CD14-positive monocyte (primary cell): ENCODE results near the gene SEPHS2. TPM values are rescaled to one million over a fixed set of nuclear protein-coding genes. Genes with fewer than 3 reads are reported as not detected.

Source experiments
- DNase-seq, 3 donors: peaks; one replicate each; pipeline ENCODE4 v3.0.0-alpha.2; 2011 to 2022
- H2AFZ ChIP-seq: 2 replicates; pipeline ENCODE4 v1.6.0; 2012; ENCODE audit warnings: mild to moderate bottlenecking, low read depth, low read length, inconsistent platforms; ENCODE audit not compliant: insufficient read depth, poor library complexity, severe bottlenecking
- H3K27ac ChIP-seq, 2 donors: 1 replicate in 1 of 2; 2 replicates in 1 of 2; pipeline ENCODE4 v1.5.1; 2012 to 2013; ENCODE audit warnings: low read length in 2 of 2, control low read depth in 1 of 2, inconsistent platforms in 1 of 2, low read depth in 1 of 2, mild to moderate bottlenecking in 1 of 2
- H3K27me3 ChIP-seq, 2 donors: one replicate each; pipeline versions ENCODE4 v1.6.0 to v1.6.1; 2011 to 2013; ENCODE audit warnings: low read length in 2 of 2; ENCODE audit not compliant: control insufficient read depth in 2 of 2, insufficient read depth in 2 of 2
- H3K36me3 ChIP-seq, 2 donors: replicated peaks in 1 of 2; 1 replicate in 1 of 2; 2 replicates in 1 of 2; pipeline versions ENCODE4 v1.5.1 to v1.6.1; 2012 to 2013; ENCODE audit warnings: low read length in 2 of 2, control low read depth in 1 of 2, inconsistent platforms in 1 of 2, mild to moderate bottlenecking in 1 of 2; ENCODE audit not compliant: insufficient read depth in 2 of 2, control insufficient read depth in 1 of 2
- H3K4me1 ChIP-seq, 2 donors: 1 replicate in 1 of 2; 2 replicates in 1 of 2; pipeline versions ENCODE4 v1.5.1 to v1.6.1; 2012 to 2013; ENCODE audit warnings: low read length in 2 of 2, control low read depth in 1 of 2, inconsistent platforms in 1 of 2, mild to moderate bottlenecking in 1 of 2, moderate library complexity in 1 of 2; ENCODE audit not compliant: insufficient read depth in 2 of 2, control insufficient read depth in 1 of 2
- H3K4me2 ChIP-seq: replicated peaks from 2 replicates; pipeline ENCODE3; 2012; ENCODE audit warnings: low read length, moderate library complexity, mild to moderate bottlenecking; ENCODE audit not compliant: poor library complexity, severe bottlenecking; ENCODE audit errors: extremely low read depth
- H3K4me3 ChIP-seq, 3 experiments: fragments of 200-600 bp in 1 of 3; sonication (generic) in 1 of 3; replicated peaks in 1 of 3; 1 replicate in 2 of 3; 2 replicates in 1 of 3; pipeline ENCODE4 v1.5.1; 2011 to 2013; ENCODE audit warnings: low read length in 3 of 3, mild to moderate bottlenecking in 3 of 3, control low read depth in 2 of 3, low read depth in 2 of 3, inconsistent platforms in 1 of 3, moderate library complexity in 1 of 3
- H3K79me2 ChIP-seq: 2 replicates; pipeline ENCODE4 v1.6.0; 2012; ENCODE audit warnings: mild to moderate bottlenecking, control low read depth, inconsistent platforms, low read length, moderate library complexity; ENCODE audit not compliant: insufficient read depth
- H3K9ac ChIP-seq: 2 replicates; pipeline ENCODE4 v1.6.0; 2017; ENCODE audit warnings: low read length, mild to moderate bottlenecking; ENCODE audit not compliant: insufficient read depth, poor library complexity, severe bottlenecking
- H3K9me3 ChIP-seq, 2 donors: replicated peaks in 1 of 2; 1 replicate in 1 of 2; 2 replicates in 1 of 2; pipeline versions ENCODE4 v1.5.1 to v1.6.1; 2012 to 2013; ENCODE audit warnings: low read length in 2 of 2, control low read depth in 1 of 2; ENCODE audit not compliant: control insufficient read depth in 1 of 2, insufficient read depth in 1 of 2
- H4K20me1 ChIP-seq: 2 replicates; pipeline ENCODE4 v1.6.0; 2012; ENCODE audit warnings: mild to moderate bottlenecking, low read length, control low read depth, moderate library complexity; ENCODE audit not compliant: insufficient read depth
- H3K27ac Mint-ChIP-seq, 7 donors: one replicate each; pipeline ENCODE4 v1.8.0; 2020; ENCODE audit warnings: mild to moderate bottlenecking in 7 of 7, mixed read lengths in 7 of 7, moderate library complexity in 6 of 7, inconsistent platforms in 2 of 7
- H3K27me3 Mint-ChIP-seq, 3 donors: one replicate each; pipeline ENCODE4 v1.8.0; 2021 to 2022; ENCODE audit warnings: low read depth in 3 of 3, mild to moderate bottlenecking in 3 of 3, mixed read lengths in 3 of 3, moderate library complexity in 3 of 3, inconsistent platforms in 1 of 3
- H3K36me3 Mint-ChIP-seq, 2 donors: one replicate each; pipeline ENCODE4 v1.8.0; 2020; ENCODE audit warnings: mixed read lengths in 2 of 2, inconsistent platforms in 1 of 2, mild to moderate bottlenecking in 1 of 2
- H3K4me1 Mint-ChIP-seq: one replicate; pipeline ENCODE4 v1.8.0; 2020; ENCODE audit warnings: mild to moderate bottlenecking, mixed read lengths
- H3K4me3 Mint-ChIP-seq, 2 donors: one replicate each; pipeline ENCODE4 v1.8.0; 2020; ENCODE audit warnings: mild to moderate bottlenecking in 2 of 2, mixed read lengths in 2 of 2, moderate library complexity in 1 of 2
- H3K9me3 Mint-ChIP-seq, 7 donors: one replicate each; pipeline ENCODE4 v1.8.0; 2020 to 2022; ENCODE audit warnings: mixed read lengths in 7 of 7, mild to moderate bottlenecking in 6 of 7, moderate library complexity in 6 of 7, inconsistent platforms in 2 of 7
- WGBS: methylation state at CpG from one replicate; pipeline ENCODE4 v1.1.5; 2013; ENCODE audit warnings: missing lambda C conversion rate; ENCODE audit not compliant: insufficient coverage; 5-methylcytosine and 5-hydroxymethylcytosine counted together
- intact Hi-C, 2 donors: fragments of 100-400 bp; cut with micrococcal nuclease; formaldehyde crosslinking; loops; one replicate each; pipeline versions ENCODE4 v1.15.0 to v1.15.1; 2023
- polyA plus RNA-seq, 3 donors: library from polyadenylated mRNA; depleted of rRNA in 1 of 3; unstranded in 2 of 3; stranded (reverse) in 1 of 3; fragments of 300-500 nt in 2 of 3; fragments of >200 nt in 1 of 3; fragmentation: Illumina TruSeq in 2 of 3; gene quantifications; 1 replicate in 2 of 3; 2 replicates in 1 of 3; pipeline ENCODE4 v1.2.3, GENCODE V29; 2012 to 2021
- TF ChIP-seq, protein P1 (sequence below): fragments of 200-600 bp; IDR thresholded peaks from one replicate; pipeline ENCODE4 v1.8.0; 2022; ENCODE audit warnings: antibody characterized with exemption, mild to moderate bottlenecking

Gene SEPHS2
- polyA plus RNA-seq, 3 donors, result 12.8 to 56.4 (median 54.2) TPM

DNA sequence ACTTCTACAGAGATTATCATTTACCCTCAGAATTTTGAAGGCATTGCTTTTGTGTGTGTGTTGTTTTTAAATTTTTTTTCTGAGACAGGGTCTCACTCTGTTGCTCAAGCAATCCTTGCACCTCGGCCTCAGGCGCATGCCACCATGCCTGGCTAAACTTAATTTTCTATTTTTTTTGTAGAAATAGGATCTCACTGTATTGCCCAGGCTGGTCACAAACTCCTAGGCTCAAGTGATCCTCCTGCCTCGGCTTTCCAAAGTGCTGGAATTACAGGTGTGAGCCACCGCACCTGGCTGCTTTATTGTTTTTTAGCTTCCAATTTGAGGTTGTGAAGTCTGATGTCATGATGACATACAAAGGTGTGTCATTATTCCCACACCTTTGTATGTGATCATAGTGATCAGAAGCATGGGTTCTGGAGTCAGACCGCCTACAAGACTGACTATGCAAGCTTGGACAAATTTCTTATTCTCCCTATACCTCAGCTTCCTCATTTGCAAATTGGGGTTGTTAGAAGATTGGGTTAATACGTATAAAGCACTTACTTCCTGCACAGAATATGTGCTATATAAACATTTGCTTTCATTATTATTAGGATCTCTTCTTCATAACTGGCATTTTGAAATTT is 5.8 kb downstream of the SEPHS2 start:
- Histone ChIP-seq H3K27ac (no peak overlapping the region), H3K4me3 (peak overlapping the region in 1 of 3 experiments; percentile 23), H2AFZ (no peak overlapping the region), H3K79me2 (peaks cover 18% of the 10 kb centered on the region), H3K27me3 (no peaks in the 10 kb centered on the region), H3K9ac (no peak overlapping the region), H3K4me1 (peaks cover 24 to 25% of the 10 kb centered on the region in 2 donors), H4K20me1 (peaks cover 23% of the 10 kb centered on the region), H3K36me3 (peaks cover 0 to 4% of the 10 kb centered on the region in 2 donors), H3K4me2 (no peak overlapping the region), H3K9me3 (no peaks in the 10 kb centered on the region)
- intact Hi-C loops, result loop anchor here in 1 of 2 donors (10.0 kb wide), 1 partner anchor 175 kb away; the partner anchor contains the start of gene ZNF689
- Mint-ChIP-seq H3K9me3 (no peaks in the 10 kb centered on the region), H3K4me1 (peaks cover 30% of the 10 kb centered on the region), H3K36me3 (peaks cover 11 to 13% of the 10 kb centered on the region in 2 donors), H3K4me3 (no peak overlapping the region), H3K27me3 (peaks cover 0 to 6% (median 0%) of the 10 kb centered on the region in 3 donors), H3K27ac (no peak overlapping the region)
- WGBS, result 89% methylated on average over 4 of the region's 6 CpGs
- TF ChIP-seq, protein P1, sequence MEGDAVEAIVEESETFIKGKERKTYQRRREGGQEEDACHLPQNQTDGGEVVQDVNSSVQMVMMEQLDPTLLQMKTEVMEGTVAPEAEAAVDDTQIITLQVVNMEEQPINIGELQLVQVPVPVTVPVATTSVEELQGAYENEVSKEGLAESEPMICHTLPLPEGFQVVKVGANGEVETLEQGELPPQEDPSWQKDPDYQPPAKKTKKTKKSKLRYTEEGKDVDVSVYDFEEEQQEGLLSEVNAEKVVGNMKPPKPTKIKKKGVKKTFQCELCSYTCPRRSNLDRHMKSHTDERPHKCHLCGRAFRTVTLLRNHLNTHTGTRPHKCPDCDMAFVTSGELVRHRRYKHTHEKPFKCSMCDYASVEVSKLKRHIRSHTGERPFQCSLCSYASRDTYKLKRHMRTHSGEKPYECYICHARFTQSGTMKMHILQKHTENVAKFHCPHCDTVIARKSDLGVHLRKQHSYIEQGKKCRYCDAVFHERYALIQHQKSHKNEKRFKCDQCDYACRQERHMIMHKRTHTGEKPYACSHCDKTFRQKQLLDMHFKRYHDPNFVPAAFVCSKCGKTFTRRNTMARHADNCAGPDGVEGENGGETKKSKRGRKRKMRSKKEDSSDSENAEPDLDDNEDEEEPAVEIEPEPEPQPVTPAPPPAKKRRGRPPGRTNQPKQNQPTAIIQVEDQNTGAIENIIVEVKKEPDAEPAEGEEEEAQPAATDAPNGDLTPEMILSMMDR, result no peak
- DNase-seq, result no peak

DNA sequence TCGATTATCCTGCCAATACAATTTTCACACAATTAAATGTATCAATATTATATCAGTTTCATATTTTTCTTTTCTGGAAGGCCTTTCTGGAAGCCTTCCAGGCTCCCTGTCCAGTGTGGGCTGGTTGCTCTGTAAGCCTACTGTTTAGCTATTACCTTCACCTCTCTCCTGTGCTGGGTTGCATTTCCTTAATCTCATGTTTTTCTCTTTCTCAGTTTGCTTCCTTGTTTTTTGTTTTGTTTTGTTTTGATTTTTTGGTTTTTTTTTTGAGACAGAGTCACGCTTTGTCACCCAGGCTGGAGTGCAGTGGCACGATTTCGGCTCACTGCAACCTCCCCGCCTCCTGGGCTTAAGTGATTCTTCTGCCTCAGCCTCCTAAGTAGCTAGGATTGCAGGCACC is 6.8 kb downstream of the SEPHS2 start:
- Histone ChIP-seq H3K79me2 (peaks cover 8% of the 10 kb centered on the region), H3K4me1 (peaks cover 14 to 15% of the 10 kb centered on the region in 2 donors), H3K27ac (no peak overlapping the region), H3K9me3 (no peaks in the 10 kb centered on the region), H3K36me3 (peaks cover 0 to 4% of the 10 kb centered on the region in 2 donors), H4K20me1 (peaks cover 13% of the 10 kb centered on the region), H3K4me2 (no peak overlapping the region), H3K27me3 (no peaks in the 10 kb centered on the region), H2AFZ (no peak overlapping the region), H3K4me3 (no peak overlapping the region), H3K9ac (no peak overlapping the region)
- intact Hi-C loops, result no loop called here
- H3K27ac Mint-ChIP-seq, result peak overlapping the region in 1 of 7 donors; percentile 3
- peaks cover 0 to 6% (median 2%) of the 10 kb centered on the region in 3 donors for H3K27me3 Mint-ChIP-seq
- DNase-seq, result no peak
- WGBS, result 80% methylated on average over 1 of the region's 5 CpGs
- TF ChIP-seq, protein P1, result no peak
- H3K4me1 Mint-ChIP-seq, result peaks cover 20% of the 10 kb centered on the region
- no peaks in the 10 kb centered on the region for H3K9me3 Mint-ChIP-seq
- peaks cover 5 to 9% of the 10 kb centered on the region in 2 donors for H3K36me3 Mint-ChIP-seq
- H3K4me3 Mint-ChIP-seq, result no peak overlapping the region
